Skin epidermis (tissue), 12 donors: ENCODE measurements around the gene BCAS4.

Source experiments
- H3K27ac ChIP-seq, 21 experiments: fragments of 200-600 bp; sonication (generic) in 11 of 21; one replicate each; pipeline ENCODE4 v1.5.0; 2020; ENCODE audit warnings: mild to moderate bottlenecking in 3 of 21, inconsistent platforms in 2 of 21, moderate library complexity in 2 of 21
- H3K4me3 ChIP-seq, 7 experiments: fragments of 200-600 bp; sonication (generic) in 2 of 7; one replicate each; pipeline ENCODE4 v1.5.0; 2020; ENCODE audit warnings: inconsistent platforms in 2 of 7, mild to moderate bottlenecking in 2 of 7, moderate library complexity in 1 of 7

The BCAS4 gene

GRCh38 chr20:50817776-50818172 is 22.9 kb downstream of the BCAS4 start:
- peak overlapping the region in 10 of 21 experiments; percentile 4 to 67 (median 22) for H3K27ac ChIP-seq
- H3K4me3 ChIP-seq, result no peak overlapping the region

- no peak overlapping the region for H3K4me3 ChIP-seq
- peak overlapping the region in 1 of 21 experiments; percentile 67 for H3K27ac ChIP-seq
Observed at GRCh38 chr20:50819349-50819748, 24.5 kb downstream of the BCAS4 start.

DNA sequence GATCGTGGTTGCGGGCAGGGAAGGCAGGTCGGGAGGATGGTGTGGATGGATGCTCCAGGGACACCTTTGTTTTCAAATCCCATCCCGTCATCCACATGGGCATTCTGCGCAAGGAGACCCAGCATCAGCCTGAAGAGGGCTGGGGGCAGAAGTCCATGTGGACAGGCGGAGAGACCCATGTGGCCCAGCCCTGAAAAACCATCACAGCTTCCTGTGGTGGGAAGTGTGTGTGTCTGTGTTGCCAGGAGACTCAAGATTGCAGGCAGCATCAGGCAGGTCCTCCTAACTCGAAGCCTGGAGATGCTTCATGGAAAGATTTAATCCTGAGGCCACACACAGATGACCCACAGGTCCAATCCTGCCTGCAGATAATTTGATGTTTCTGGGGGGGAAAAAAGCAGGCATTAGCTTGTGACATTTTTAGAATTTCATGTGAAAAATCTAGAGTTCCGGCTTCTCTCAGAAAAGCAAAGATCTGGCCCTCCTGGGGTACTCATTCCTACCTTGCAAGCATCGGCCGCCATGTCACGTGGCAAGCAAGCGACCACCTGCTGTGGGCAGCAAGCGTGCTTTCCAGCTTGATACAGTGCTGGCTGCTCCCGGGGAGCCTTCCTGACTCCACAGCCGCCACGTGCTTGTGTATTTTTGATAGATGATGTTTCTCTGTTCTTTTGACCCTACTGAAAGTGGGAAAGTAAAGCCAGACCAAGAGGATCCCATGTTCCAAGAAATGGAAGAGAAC is 25.8 kb downstream of the BCAS4 start:
- no peak overlapping the region for H3K4me3 ChIP-seq
- no peak overlapping the region for H3K27ac ChIP-seq

DNA sequence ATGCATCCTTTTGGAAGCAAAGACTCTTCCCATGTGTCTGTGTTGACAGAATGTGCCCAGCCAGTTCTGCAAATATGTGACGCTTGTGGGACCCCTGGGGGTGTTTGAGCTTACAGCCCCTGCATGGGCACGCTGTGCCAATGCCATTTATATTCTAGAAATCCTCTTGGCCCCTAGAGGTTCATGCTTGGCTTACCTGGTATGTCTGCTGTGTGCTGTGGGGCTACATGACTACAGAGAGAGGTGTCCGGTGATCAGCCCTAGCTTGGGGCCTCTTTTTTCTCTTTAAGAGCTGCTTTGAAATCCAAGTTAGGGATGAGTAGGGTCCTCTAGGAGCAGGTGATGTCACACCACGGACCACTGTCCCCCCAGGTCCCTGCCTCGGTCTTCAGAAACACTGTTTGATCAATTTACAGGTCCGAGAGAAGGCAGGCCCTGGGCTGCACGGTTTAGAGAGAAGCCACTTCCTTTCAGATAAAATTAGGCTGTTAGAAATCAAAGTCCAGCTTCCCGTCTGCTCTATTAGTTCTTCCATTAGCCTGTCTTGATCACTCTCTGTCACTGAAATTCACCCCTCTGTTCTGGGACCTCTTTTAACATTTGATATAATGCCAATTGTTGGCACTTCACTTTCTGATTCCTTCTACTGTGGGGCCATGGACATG is 26.5 kb downstream of the BCAS4 start:
- Histone ChIP-seq H3K4me3 (no peak overlapping the region), H3K27ac (no peak overlapping the region)

DNA sequence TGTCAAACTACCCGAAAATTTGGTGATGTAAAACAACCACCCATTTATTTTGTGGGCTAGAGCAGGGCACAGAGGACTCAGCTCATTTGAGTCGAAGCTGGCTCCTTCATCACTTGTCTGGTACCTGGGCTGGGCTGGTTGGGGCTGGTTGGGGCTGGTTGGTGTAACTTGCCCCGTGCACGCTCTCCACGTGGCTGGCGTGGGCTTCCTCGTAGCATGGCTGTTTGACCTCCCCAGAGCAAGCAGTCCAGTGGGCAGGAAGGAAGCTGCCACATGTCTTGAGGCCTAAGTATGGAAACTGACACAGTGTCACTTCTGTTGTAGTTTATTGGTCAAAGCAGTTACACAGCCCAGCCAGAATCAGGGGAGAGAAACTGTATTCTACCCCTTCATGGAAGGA is 27.1 kb downstream of the BCAS4 start:
- Histone ChIP-seq H3K4me3 (no peak overlapping the region), H3K27ac (no peak overlapping the region)

GRCh38 chr20:50823319-50823718 is 28.5 kb downstream of the BCAS4 start:
- H3K27ac ChIP-seq, result no peak overlapping the region

GRCh38 chr20:50824137-50824536 is 29.3 kb downstream of the BCAS4 start:
- Histone ChIP-seq H3K27ac (no peak overlapping the region), H3K4me3 (no peak overlapping the region)

More at GRCh38 chr20:50823319-50823718, 28.5 kb downstream of the BCAS4 start:
- no peak overlapping the region for H3K4me3 ChIP-seq

DNA sequence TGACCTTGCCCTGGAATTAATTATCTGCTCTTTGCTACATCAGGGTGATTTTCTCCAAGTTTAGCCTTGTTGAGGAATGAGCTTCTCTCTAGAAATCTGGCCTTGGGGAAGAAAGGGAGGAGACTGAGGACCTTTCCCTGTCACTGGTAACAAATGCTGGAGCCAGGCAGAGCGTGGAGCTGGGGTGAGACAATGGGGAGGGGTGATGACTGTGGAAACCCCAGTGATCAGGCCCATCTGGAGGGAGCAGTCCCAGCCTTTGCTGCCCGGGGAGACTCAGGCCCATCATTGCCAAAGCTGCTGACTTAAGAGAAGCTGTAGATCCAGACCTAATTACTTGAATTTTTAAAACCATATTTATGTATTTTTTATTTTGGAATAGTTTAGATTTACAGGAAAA is 31.3 kb downstream of the BCAS4 start:
- no peak overlapping the region for H3K27ac ChIP-seq

DNA sequence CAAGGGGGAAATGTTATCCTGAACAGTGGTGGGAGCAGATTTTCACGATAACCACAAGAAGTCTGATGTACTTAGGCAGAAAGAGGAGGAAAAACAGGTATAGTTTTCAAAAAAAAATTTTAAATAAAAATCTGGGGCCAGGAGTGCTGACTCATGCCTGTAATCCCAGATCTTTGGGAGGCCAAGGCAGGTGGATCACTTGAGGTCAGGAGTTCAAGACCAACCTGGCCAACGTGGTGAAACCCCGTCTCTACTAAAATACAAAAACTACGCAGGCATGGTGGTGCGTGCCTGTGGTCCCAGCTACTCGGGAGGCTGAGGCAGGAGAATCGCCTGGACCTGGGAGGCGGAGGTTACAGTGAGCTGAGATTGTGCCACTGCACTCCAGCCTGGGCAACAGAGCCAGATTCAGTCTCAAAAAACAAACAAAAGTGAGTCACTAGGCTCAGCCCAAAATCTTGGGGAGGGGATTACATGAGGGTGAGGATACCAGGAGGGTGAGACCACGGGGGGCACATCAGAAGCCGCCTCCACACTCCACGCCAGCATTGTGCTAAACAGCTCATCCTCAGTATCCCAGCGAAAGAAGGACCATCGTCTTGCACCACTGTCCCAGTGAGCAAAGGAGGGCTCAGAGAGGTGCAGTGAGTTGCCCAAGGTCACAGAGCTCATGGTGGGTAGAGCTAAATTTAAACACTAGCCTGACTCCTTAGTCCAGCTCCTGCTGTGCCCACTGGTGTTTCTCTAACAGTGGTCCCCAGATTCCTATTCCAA is 33.7 kb downstream of the BCAS4 start:
- Histone ChIP-seq H3K27ac (no peak overlapping the region), H3K4me3 (no peak overlapping the region)

More for the DNA sequence above, 31.3 kb downstream of the BCAS4 start:
- no peak overlapping the region for H3K4me3 ChIP-seq

DNA sequence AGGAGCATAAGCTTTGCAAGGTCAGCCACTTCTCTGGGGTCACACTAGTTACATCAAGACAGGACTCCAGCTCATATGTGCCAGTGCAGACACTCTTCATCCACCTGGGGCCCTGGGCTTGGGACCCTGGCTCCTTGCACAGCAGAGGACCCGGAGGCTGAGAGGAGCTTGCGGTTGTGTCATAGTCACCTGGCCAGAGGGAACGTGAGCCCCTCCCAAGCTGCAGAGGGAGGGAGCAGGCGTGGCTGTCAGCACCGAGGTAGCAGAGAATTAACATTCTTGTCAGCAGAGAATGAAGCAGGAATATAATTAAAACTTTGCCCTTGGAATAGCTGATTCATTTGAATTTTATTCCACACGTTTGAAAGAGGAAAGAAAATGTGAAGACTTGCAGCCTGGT is 36.8 kb downstream of the BCAS4 start:
- Histone ChIP-seq H3K4me3 (no peak overlapping the region), H3K27ac (no peak overlapping the region)

DNA sequence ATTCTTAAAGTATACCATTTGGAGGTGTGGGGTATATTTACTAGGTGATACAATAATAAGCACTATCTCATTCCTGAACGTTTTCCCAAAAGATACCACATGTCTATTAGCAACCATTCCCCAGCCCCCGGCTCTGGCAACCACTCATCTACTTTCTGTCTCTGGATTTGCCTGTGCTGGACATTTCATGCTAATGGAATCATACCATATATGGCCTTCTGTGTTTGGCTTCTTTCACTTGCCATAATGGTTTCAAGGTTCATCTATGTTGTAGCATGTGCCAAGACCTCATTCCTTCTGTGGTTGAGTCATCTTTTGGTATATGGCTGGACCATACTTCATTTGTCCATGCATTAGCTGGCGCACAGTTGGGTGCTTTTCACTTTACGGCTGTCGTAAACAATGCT is 39.7 kb downstream of the BCAS4 start:
- no peak overlapping the region for H3K27ac ChIP-seq
- H3K4me3 ChIP-seq, result no peak overlapping the region

DNA sequence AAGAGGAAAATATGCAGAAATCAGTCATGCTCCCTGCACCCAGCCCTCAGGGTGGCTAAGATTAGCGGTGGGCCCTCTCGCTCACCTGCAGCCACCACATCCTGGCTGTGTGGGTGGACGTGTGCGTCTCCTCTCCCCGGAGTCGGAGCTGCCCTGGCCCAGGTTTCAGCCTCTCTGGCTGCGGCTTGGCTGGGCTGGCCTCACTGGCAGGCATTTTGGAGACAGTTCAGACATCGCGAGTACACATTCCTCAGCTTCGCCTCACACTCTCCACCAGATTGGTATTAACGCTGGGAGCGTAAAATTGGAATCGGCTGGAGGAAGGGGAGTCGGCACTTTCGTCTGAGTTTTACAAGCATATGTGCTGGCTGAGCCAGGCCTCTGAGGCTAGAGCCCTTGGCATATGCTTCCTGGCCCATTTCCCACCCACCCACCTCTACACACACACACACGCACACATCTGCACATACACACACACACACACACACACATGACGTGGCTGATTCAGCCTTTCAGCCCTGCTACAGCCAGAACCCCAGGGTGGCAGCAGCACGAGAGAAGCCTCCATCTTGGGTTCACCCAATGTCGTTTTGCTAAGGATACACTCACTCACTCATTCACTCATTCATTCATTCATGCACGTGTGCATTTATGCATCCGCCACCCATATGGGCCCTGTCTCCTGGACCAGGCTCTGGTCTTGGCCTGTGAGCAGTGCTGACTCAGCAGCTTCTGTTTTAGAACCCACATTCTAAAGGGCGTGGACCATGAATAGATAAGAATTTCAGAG is 42.9 kb downstream of the BCAS4 start:
- peak overlapping the region in 18 of 21 experiments; percentile 28 to 77 (median 60) for H3K27ac ChIP-seq

DNA sequence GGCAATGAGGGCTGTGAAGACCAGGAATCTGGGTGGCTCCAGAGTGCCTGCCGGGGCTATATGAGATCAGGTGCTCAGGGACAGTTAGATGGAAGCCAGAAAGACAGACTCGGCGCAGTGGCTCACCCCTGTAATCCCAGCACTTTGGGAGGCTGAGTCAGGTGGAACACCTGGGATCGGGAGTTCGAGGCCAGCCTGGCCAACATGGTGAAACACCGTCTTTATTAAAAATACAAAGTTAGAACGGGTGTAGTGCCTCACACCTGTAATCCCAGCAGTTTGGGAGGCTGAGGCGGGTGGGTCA is 43.4 kb downstream of the BCAS4 start:
- H3K27ac ChIP-seq, result peak overlapping the region in 17 of 21 experiments; percentile 28 to 77 (median 59)

More for the DNA sequence above, 42.9 kb downstream of the BCAS4 start:
- H3K4me3 ChIP-seq, result no peak overlapping the region

DNA sequence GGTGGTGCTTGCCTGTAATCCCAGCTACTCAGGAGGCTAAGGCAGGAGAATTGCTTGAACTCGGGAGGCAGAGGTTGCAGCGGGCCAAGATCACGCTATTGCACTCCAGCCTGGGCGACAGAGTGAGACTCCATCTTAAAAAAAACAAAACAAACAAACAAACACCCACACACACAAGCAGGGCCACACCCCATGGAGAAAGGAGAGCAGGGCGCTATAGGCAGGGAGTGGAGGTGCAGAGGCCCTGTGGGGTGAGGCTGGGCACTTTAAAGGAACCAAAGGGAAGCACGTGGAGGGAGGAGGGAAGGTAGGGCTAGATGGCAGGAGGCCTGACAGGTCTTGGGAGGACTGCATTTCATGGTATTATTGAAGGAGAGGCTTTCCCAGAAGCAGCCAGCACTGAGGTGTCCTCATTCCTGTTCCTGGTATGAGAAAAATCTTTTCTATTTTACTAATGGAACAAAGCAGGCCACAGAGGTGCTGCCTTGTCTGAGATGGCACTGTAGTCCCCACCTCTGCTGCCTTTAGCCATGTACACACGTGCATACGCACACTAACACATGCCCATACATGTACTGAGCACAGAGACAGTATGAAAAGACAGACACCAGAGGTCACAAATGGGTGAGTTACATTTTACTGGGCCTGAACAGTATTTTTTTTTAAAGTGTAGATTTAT is 44.0 kb downstream of the BCAS4 start:
- peak overlapping the region in 16 of 21 experiments; percentile 22 to 77 (median 62) for H3K27ac ChIP-seq

More for the DNA sequence above, 43.4 kb downstream of the BCAS4 start:
- H3K4me3 ChIP-seq, result no peak overlapping the region

DNA sequence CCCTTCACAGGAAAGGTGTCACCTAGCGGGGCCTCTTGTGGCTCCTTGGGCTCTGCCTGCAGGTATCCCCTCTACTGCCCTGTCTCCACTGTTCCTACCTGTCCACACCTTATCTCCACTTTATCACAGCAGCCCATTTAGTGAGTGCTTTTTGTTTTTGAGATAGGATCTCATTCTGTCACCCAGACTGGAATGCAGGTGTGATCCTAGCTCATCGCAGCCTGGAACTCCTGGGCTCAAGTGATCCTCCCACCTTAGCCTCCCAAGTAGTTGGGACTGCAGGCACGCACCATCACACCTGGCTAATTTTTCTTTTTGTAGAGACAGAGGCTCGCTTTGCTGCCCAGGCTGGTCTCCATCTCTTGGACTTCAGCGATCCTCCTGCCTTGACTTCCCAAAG is 48.0 kb downstream of the BCAS4 start:
- Histone ChIP-seq H3K27ac (no peak overlapping the region), H3K4me3 (no peak overlapping the region)

More for the DNA sequence above, 44.0 kb downstream of the BCAS4 start:
- H3K4me3 ChIP-seq, result no peak overlapping the region

DNA sequence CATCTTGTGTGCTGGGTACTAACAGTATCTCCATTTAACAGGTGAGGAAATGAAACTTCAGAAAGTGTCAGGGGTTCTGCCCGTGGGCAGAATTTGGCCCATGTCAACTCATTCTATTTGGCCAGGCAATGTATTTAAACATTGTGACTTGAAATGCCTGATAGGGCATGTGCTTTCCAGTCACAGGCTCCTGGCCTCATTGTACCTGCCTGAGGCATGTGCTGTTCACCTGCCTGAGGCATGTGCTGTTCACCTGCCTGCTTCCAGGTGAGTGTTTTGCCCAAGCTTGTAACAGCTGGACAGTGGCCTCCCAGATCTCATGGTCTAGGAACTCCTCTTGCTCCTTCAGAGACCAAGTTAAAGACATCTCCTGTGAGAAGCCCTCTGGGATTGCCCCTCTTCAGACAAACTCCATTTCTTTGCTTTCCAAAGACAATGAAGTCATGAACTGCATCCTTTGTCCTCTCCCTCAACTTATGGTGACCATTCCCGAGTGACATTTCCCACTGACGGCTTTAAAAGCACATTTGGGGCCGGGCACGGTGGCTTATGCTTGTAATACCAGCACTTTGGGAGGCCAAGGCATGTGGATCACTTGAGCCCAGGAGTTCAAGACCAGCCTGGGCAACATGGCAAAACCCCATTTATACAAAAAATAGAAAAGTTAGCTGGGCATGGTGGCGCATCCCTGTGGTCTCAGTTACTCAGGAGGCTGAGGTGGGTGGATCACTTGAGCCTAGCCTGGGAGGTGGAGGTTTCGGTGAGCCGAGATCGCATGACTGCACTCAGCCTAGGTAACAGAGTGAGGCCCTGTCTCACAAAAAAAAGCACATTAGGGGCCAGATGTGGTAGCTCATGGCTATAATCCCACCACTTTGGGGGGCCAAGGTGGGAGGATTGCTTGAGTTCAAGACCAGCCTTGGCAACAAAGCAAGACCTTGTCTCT is 48.7 kb downstream of the BCAS4 start:
- Histone ChIP-seq H3K27ac (peak overlapping the region in 2 of 21 experiments; percentile 26 to 51), H3K4me3 (no peak overlapping the region)

- H3K27ac ChIP-seq, result peak overlapping the region in 3 of 21 experiments; percentile 48 to 54 (median 51)
- no peak overlapping the region for H3K4me3 ChIP-seq
Observed at GRCh38 chr20:50844430-50845100, 49.7 kb downstream of the BCAS4 start.
